ENCODE results near the gene CALHM1.
"Not testable (repeated sequence)": the region's sequence is repeated elsewhere in the genome, so short reads cannot be mapped to it uniquely, and the experiment has no call there.

CALHM1 gene

GRCh38 chr10:103486635-103487409 lies 28.1 kb upstream of the CALHM1 start:
- DNase-seq (ENCODE audit: low read depth): not testable (repeated sequence)

DNA sequence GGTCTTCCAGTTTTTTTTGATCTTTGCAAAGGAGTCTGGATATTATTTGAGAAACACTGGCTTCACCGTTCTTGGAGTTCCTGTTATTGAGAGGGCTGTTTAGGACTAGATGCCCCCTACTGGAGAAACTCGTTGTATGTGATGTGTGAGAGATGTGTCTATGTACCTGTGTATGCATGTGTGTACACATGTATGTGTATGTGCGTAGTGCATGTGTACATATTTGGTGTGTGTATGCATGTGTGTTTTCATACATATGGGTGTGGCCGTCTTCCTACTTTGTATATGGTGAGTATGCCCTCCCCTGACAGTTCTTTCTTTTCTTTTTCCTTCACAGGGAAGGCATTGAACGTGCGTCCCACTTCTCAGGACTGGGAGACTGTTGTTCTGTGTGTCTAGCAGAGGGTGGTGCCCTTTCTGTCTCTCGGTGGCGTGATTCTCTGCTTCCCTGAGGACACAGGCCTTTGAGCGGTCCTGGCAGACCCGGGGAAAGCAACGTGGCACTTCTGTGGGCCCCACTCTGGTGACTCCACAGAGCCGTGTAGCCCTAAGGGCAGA lies 23.4 kb upstream of the CALHM1 start:
- peak; percentile 28 for DNase-seq (ENCODE audit: low read depth)

GRCh38 chr10:103480521-103480920 lies 21.8 kb upstream of the CALHM1 start:
- DNase-seq (ENCODE audit: low read depth): no peak

GRCh38 chr10:103479135-103479534 lies 20.4 kb upstream of the CALHM1 start, which contains the start of gene CALHM3:
Gene CALHM3 (minus strand): TSS chr10:103479240. CDS start chr10:103479032, 208 bp downstream.
- DNase-seq (ENCODE audit: low read depth): no peak

GRCh38 chr10:103478671-103479070 lies 20.0 kb upstream of the CALHM1 start:
- DNase-seq (ENCODE audit: low read depth): no peak

GRCh38 chr10:103476046-103476768 lies 17.5 kb upstream of the CALHM1 start:
- DNase-seq (ENCODE audit: low read depth): no peak

- DNase-seq (ENCODE audit: low read depth): no peak
Measured at GRCh38 chr10:103475437-103475836, 16.7 kb upstream of the CALHM1 start.

- no peak for DNase-seq (ENCODE audit: low read depth)
Measured at GRCh38 chr10:103474077-103474476, 15.4 kb upstream of the CALHM1 start.

DNA sequence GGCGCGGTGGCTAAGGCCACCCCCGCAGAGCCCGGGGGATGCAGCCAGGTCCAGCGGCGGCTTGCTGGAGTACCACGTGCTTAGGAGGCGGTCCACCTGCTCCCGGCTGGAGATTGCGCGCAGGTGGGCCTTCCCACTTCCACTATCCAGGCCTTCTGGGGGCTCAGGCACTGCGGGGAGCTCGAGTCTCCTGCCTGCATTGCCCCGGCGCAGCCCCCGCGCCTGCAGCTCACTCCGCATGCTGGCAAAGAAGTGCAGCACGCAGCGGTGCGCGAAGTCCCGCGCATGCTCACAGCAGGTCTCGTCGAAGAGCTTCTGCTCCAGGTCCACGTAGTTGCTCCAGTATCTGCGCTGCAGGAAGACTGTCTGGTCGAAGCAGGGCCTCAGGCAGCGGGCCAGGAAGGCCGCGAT lies 14.6 kb upstream of the CALHM1 start:
- no peak for DNase-seq (ENCODE audit: low read depth)

GRCh38 chr10:103472005-103472404 lies 13.3 kb upstream of the CALHM1 start:
- no peak for DNase-seq (ENCODE audit: low read depth)

DNA sequence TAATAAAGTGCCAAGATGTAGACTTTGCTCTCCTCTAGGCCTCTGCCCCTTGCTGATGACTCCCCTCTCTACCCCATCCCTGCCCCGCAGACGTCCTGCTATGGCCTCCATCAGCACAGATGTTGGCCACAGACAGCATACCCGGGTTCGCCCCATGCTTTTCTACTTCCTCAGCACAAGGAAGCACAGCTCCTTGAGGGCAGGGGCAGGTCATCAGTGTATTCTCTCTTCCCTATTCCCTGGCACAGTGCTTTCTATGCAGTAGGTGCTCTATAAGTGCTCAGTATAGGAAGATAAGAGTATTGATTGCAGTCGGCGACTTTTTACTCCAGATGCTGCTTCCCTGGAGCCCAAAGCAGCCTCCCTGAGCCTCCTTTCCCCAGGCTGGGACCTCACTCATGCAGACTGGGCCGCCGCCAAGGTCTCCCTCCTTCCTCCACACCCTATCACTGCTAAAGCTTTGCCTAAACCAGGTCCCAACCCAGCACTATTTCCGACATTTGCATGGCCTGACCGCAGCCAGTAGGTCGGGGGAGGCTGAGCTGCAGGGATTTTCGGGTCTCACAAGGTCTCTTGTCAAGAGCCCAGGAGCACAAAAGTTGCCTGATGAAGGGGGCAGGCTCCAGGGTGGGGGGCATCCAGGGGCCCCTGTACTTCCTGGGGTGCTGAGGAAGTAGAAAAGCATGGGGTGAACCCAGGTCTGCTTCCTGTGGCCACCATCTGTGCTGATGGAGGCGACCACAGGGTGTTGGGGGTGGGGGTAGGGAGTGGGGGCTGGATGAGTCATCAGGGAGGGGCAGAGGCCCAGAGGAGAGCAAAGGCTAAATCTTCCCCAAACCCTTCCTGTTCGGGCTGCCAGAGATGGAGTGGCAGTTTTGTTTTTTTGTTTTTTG lies 12.3 kb upstream of the CALHM1 start:
- peak; percentile 63 for DNase-seq (ENCODE audit: low read depth)

DNA sequence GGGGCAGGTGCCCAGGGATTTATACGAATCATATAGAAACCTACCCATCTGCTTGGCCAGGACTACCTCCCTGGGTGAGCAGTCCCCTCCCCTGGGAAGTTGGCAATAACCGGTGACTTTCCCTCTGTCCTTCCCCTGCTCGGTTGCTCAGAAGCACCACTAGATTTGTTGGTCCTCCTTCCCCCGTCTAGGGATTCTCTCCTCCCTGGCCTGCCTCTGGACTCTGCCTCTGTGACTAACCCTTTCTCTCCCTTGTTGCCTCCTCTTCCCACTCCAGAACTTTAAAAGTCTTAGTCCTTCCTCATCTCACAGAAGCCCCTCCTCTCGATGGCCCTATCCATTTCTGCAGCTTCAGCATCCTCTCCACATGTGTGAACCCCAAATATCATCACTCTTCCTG lies 10.5 kb upstream of the CALHM1 start:
- no peak for DNase-seq (ENCODE audit: low read depth)

- DNase-seq (ENCODE audit: low read depth): no peak
Measured at GRCh38 chr10:103467406-103467805, 8.7 kb upstream of the CALHM1 start.

- no peak for DNase-seq (ENCODE audit: low read depth)
Measured at GRCh38 chr10:103466734-103467133, 8.0 kb upstream of the CALHM1 start.

DNA sequence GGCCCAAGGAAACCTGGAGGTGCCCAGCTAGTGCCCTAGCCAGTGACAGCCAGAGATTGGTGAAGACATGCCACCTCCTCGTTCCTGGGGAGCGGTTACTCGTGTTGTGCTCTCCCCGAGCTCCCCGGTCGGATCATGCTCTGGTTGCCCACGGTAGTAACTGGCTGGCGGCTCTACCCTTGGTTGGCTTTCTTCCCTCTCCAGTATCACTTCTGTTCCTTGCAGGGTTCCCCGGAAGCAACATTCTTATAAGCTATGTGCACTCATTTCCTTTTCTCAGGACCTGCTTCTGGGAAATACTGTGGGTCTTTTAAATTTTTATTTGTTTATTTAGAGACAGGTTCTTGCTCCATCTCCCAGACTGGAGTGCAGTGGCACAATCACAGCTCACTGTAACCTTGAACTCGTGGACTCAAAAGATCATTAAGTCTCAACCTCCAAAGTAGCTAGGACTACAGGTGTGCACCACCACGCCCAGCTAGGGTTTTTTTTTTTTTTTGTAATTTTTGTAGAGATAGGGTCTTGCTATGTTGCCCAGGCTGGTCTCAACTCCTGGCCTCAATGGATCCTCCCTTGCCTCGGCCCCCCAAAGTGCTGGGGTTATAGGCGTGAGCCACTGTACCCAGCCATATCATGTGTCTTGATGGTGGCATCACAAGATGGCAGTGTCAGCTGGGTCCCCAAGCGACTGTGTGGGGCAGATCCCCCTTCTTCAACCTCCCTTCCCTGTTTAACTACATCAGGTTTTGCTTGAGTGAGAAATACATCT lies 6.9 kb upstream of the CALHM1 start:
- no peak for DNase-seq (ENCODE audit: low read depth)

DNA sequence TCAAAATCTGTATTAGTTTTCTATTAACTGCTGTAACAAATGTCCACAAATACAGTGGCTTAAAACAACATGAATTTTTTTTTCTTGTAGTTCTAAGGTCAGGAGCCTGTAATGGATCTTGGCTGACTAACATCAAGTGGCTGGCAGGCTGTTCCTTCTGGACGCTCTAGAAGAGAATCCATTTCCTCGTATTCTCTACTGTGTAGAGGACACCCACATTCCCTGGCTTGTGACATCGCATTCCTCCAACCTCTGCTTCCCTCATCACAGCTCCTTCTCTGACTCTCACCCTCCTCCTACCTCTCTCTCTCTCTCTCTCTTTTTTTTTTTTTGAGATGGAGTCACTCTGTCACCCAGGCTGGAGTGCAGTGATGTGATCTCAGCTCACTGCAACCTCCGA lies 4.8 kb upstream of the CALHM1 start:
- DNase-seq (ENCODE audit: low read depth): no peak

DNA sequence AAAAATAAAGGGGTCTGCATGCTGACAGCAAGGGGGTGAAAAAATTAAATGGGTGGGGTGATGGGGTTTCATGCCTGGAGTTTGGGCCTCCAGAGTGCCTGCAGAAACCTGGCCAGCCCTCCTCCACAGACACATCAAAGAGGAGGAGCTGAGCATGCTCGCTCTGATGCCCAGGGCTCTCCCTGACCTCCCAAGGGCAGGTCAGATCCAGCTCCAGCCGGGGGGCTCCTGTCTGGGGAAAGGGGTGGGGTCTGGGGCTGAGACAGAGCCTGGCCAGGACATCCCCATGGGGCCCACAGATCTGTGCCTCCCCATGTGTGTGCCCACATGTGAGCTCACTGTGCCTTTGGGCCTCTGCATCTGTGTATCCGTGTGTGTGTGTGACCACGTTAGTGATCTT lies 915 bp upstream of the CALHM1 start:
- no peak for DNase-seq (ENCODE audit: low read depth)

DNA sequence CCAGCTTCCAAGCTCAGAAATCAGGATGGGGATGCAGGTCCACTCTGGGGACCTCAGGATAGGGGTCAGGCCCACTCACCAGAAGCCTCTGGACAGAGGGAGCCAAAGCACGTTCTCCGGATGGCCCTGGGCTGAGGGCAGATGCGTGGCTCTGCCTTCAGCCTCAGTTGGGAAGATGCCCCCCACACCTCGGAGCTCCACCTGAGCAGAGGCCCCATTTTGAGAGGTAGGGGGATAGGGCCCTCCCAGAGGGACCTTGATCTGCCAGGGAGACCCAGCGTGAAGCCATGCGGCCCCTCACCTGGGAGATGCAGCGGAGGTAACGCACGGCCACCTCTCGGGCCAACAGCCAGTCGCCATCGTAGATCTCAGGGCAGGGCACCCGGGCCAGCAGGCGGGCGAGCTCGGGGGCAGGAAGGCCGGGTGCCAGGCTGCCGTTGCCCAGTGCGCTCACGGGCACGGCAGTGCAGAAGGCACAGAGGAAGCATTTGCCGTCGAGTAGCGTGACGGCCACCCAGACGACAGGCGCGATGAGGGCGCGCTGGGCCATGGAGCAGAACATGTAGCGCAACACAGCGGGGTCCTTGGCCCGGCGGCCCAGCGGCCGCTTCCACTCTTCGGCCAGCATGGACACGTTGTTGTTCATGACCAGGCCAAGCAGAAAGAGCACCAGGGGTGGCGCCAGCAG lies 660 bp downstream of the CALHM1 start:
- DNase-seq (ENCODE audit: low read depth): no peak

GRCh38 chr10:103457176-103457712 lies 1.5 kb downstream of the CALHM1 start:
- DNase-seq (ENCODE audit: low read depth): no peak

- DNase-seq (ENCODE audit: low read depth): no peak
Measured at GRCh38 chr10:103456074-103456660, 2.5 kb downstream of the CALHM1 start.
